HEK293 (cell line): ENCODE data around the gene ZBTB17.

ENCODE experiments used
- CTCF ChIA-PET: fragments of 350-600 bp; formaldehyde crosslinking; extraction: SDS; loops from one replicate; lab custom pipeline; 2021; ENCODE audit warnings: antibody characterized with exemption; lab: Yijun Ruan, JAX
- POLR2A ChIA-PET: fragments of 300-600 bp; formaldehyde crosslinking; extraction: SDS; loops from one replicate; lab custom pipeline; 2020; ENCODE audit warnings: antibody characterized with exemption, inconsistent platforms; lab: Yijun Ruan, JAX
- H3K27ac ChIP-seq: fragments of 200-500 bp; sonication (Bioruptor generic); 2 replicates; pipeline ENCODE4 v1.5.1; 2014; ENCODE audit warnings: low read depth, low read length, control low read depth, inconsistent platforms; ENCODE audit errors: extremely low read depth
- H3K36me3 ChIP-seq, 2 experiments: fragments of 200-500 bp in 1 of 2; sonication (Bioruptor generic) in 1 of 2; 1 replicate in 1 of 2; 2 replicates in 1 of 2; pipeline ENCODE4 v1.5.1; 2014 to 2017; ENCODE audit warnings: inconsistent platforms in 2 of 2, low read length in 2 of 2; ENCODE audit not compliant: control insufficient read depth in 2 of 2, insufficient read depth in 1 of 2
- H3K4me1 ChIP-seq: fragments of 200-500 bp; sonication (Bioruptor generic); 2 replicates; pipeline ENCODE4 v1.5.1; 2014; ENCODE audit warnings: mild to moderate bottlenecking, low read length, inconsistent platforms; ENCODE audit not compliant: control insufficient read depth, insufficient read depth
- H3K4me3 ChIP-seq: 2 replicates; pipeline ENCODE4 v1.5.1; 2011; ENCODE audit warnings: low read depth, mild to moderate bottlenecking, control low read depth, low read length, moderate library complexity
- H3K9me3 ChIP-seq: fragments of 200-500 bp; sonication (Bioruptor generic); 2 replicates; pipeline ENCODE4 v1.5.1; 2014; ENCODE audit warnings: low read depth, low read length, inconsistent platforms; ENCODE audit not compliant: control insufficient read depth, insufficient read depth
- GLIS1 ChIP-seq: fragments of 450-650 bp; formaldehyde crosslinking; IDR thresholded peaks from 2 replicates; pipeline ENCODE4 v1.5.1; 2016; ENCODE audit warnings: missing biosample characterization, missing genetic modification characterization
- KLF16 ChIP-seq: fragments of 450-650 bp; formaldehyde crosslinking; IDR thresholded peaks from 2 replicates; pipeline ENCODE4 v1.5.1; 2017; ENCODE audit warnings: missing biosample characterization, missing genetic modification characterization
- MZF1 ChIP-seq: fragments of 450-650 bp; formaldehyde crosslinking; IDR thresholded peaks from 2 replicates; pipeline ENCODE4 v1.5.1; 2017; ENCODE audit warnings: missing biosample characterization, missing genetic modification characterization, borderline replicate concordance
- SCRT2 ChIP-seq: fragments of 450-650 bp; formaldehyde crosslinking; IDR thresholded peaks from 2 replicates; pipeline ENCODE4 v1.5.1; 2016; ENCODE audit warnings: missing biosample characterization, missing genetic modification characterization
- SETDB1 ChIP-seq: IDR thresholded peaks from one replicate; pipeline ENCODE4 v1.6.1; 2017; ENCODE audit warnings: mild to moderate bottlenecking, low read length, moderate library complexity, mixed read lengths; ENCODE audit not compliant: insufficient read length
- SP2 ChIP-seq: fragments of 450-650 bp; formaldehyde crosslinking; IDR thresholded peaks from 2 replicates; pipeline ENCODE4 v1.5.1; 2016; ENCODE audit warnings: missing biosample characterization, missing genetic modification characterization
- ZBTB20 ChIP-seq: fragments of 450-650 bp; formaldehyde crosslinking; IDR thresholded peaks from 2 replicates; pipeline ENCODE4 v1.5.1; 2016; ENCODE audit warnings: missing biosample characterization, missing genetic modification characterization
- ZNF146 ChIP-seq: fragments of 450-650 bp; formaldehyde crosslinking; IDR thresholded peaks from 2 replicates; pipeline ENCODE4 v1.5.1; 2016; ENCODE audit warnings: missing biosample characterization, missing genetic modification characterization
- ZNF341 ChIP-seq: fragments of 450-650 bp; formaldehyde crosslinking; IDR thresholded peaks from 2 replicates; pipeline ENCODE4; 2016; ENCODE audit warnings: low read depth, missing biosample characterization, missing genetic modification characterization
- ZNF518A ChIP-seq: fragments of 450-650 bp; formaldehyde crosslinking; conservative IDR thresholded peaks from 2 replicates; pipeline ENCODE4 v1.5.1; 2016; ENCODE audit warnings: low read depth, missing biosample characterization, missing genetic modification characterization
- ZNF560 ChIP-seq: fragments of 450-650 bp; formaldehyde crosslinking; IDR thresholded peaks from 2 replicates; pipeline ENCODE4 v1.5.1; 2017; ENCODE audit warnings: missing biosample characterization, missing genetic modification characterization, borderline replicate concordance
- ZNF571 ChIP-seq: fragments of 450-650 bp; formaldehyde crosslinking; IDR thresholded peaks from 2 replicates; pipeline ENCODE4 v1.5.0; 2017; ENCODE audit warnings: missing biosample characterization, missing genetic modification characterization
- ZNF768 ChIP-seq: fragments of 450-650 bp; formaldehyde crosslinking; IDR thresholded peaks from 2 replicates; pipeline ENCODE4 v1.5.1; 2018; ENCODE audit warnings: missing biosample characterization, mild to moderate bottlenecking, missing genetic modification characterization
- ZSCAN30 ChIP-seq: fragments of 450-650 bp; IDR thresholded peaks from 2 replicates; pipeline ENCODE4 v1.5.1; 2018; ENCODE audit warnings: missing biosample characterization, mild to moderate bottlenecking, missing genetic modification characterization, moderate library complexity
- TF ChIP-seq, protein P1 (sequence below): fragments of 450-650 bp; formaldehyde crosslinking; IDR thresholded peaks from 2 replicates; pipeline ENCODE4 v1.5.1; 2016; ENCODE audit warnings: missing biosample characterization, missing genetic modification characterization

The ZBTB17 gene

GRCh38 chr1:16014509-16015482, 38.9 kb upstream of the ZBTB17 start:
- CTCF ChIA-PET: interaction anchor here (0.6 to 0.7 kb wide), 2 partner anchors 12 to 20 kb away, joined by 3 read pairs; no protein-coding TSS in a partner anchor

DNA sequence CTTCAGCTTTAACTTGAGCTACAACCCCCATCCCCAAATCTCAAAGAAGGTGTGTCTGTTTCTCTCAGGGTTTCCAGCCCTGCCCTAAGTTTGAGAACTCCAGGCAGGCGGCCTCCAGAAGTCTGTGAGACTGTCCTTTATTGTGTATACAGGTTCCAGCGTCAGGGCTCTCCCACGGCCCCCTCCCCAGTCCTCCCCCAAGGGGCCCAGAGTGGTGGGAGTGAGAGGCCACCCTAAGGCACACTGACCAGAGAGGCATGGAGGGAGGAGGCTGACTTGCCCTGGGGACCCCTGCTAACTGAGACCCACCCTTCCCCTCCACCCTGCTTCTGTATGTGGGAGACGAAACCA, 38.0 kb upstream of the ZBTB17 start:
- Histone ChIP-seq H3K4me3 (no peak overlapping the region), H3K27ac (no peak overlapping the region), H3K9me3 (no peaks in the 10 kb centered on the region), H3K36me3 (no peaks in the 10 kb centered on the region), H3K4me1 (no peaks in the 10 kb centered on the region)
- ChIA-PET CTCF (interaction anchor here (0.7 to 1.5 kb wide), 2 partner anchors 190 to 222 kb away, joined by 3 read pairs; no protein-coding TSS in a partner anchor), POLR2A (no interaction called here)
- peak; percentile 49; the same call in 1 of the 2 replicates for TF ChIP-seq ZBTB20 (tag by site-specific recombination)
- TF ChIP-seq ZNF571 (tag by site-specific recombination): no peak

More at GRCh38 chr1:16014509-16015482, 38.9 kb upstream of the ZBTB17 start:
- TF ChIP-seq ZNF341 (tag by site-specific recombination) (peak; percentile 49), ZNF146 (tag by site-specific recombination) (no peak), KLF16 (tag by site-specific recombination) (no peak), SP2 (tag by site-specific recombination) (peak; percentile 13; the same call in 1 of the 2 replicates), ZSCAN30 (tag by site-specific recombination) (no peak), MZF1 (tag by site-specific recombination) (no peak), ZNF768 (tag by site-specific recombination) (no peak), SETDB1 (no peak), SCRT2 (tag by site-specific recombination) (no peak), ZNF560 (tag by site-specific recombination) (no peak), GLIS1 (tag by site-specific recombination) (peak; percentile 21; the same call in 1 of the 2 replicates), ZNF518A (tag by site-specific recombination) (no peak)
- TF ChIP-seq, protein P1, sequence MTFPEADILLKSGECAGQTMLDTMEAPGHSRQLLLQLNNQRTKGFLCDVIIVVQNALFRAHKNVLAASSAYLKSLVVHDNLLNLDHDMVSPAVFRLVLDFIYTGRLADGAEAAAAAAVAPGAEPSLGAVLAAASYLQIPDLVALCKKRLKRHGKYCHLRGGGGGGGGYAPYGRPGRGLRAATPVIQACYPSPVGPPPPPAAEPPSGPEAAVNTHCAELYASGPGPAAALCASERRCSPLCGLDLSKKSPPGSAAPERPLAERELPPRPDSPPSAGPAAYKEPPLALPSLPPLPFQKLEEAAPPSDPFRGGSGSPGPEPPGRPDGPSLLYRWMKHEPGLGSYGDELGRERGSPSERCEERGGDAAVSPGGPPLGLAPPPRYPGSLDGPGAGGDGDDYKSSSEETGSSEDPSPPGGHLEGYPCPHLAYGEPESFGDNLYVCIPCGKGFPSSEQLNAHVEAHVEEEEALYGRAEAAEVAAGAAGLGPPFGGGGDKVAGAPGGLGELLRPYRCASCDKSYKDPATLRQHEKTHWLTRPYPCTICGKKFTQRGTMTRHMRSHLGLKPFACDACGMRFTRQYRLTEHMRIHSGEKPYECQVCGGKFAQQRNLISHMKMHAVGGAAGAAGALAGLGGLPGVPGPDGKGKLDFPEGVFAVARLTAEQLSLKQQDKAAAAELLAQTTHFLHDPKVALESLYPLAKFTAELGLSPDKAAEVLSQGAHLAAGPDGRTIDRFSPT (tag by site-specific recombination): 0 out of 2 replicates have a peak, but pooled peaks have one; percentile 46
- Histone ChIP-seq H3K27ac (no peak overlapping the region), H3K9me3 (no peaks in the 10 kb centered on the region), H3K4me3 (no peak overlapping the region), H3K36me3 (no peaks in the 10 kb centered on the region), H3K4me1 (no peaks in the 10 kb centered on the region)
- POLR2A ChIA-PET: no interaction called here
